Measurements from ENCODE around the gene KCNH1. TPM values are rescaled to one million over a fixed set of nuclear protein-coding genes. Genes with fewer than 3 reads are reported as not detected.
"Not testable (repeated sequence)": the region's sequence is repeated elsewhere in the genome, so short reads cannot be mapped to it uniquely, and the experiment has no call there.

KCNH1 gene
- total RNA-seq, 1 experiment from 2014 or later: 0.17 TPM

- TF ChIP-seq, protein P1, sequence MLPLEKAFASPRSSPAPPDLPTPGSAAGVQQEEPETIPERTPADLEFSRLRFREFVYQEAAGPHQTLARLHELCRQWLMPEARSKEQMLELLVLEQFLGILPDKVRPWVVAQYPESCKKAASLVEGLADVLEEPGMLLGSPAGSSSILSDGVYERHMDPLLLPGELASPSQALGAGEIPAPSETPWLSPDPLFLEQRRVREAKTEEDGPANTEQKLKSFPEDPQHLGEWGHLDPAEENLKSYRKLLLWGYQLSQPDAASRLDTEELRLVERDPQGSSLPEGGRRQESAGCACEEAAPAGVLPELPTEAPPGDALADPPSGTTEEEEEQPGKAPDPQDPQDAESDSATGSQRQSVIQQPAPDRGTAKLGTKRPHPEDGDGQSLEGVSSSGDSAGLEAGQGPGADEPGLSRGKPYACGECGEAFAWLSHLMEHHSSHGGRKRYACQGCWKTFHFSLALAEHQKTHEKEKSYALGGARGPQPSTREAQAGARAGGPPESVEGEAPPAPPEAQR (CRISPR knock-in tag; IDR thresholded peaks at IDR 0.05): no peak
- TF ChIP-seq HMGXB4 (CRISPR knock-in tag; IDR thresholded peaks at IDR 0.05) (no peak), TEAD4 (CRISPR knock-in tag; IDR thresholded peaks at IDR 0.05) (no peak), SMAD4 (CRISPR knock-in tag; IDR thresholded peaks at IDR 0.05) (no peak)
Measured at GRCh38 chr1:210662291-210663050, 471.5 kb downstream of the KCNH1 start (continued).

- CTCF ChIA-PET; DNase-seq (ENCODE audit: low spot score); H3K36me3 Mint-ChIP-seq; ATAC-seq; H3K9me3 Mint-ChIP-seq; H3K27me3 Mint-ChIP-seq (ENCODE audit: low read depth); H3K4me3 Mint-ChIP-seq; H3K4me1 Mint-ChIP-seq; POLR2A ChIA-PET; H3K27ac Mint-ChIP-seq: not testable (repeated sequence)
Measured at GRCh38 chr1:210661520-210661919, 472.4 kb downstream of the KCNH1 start.

DNA sequence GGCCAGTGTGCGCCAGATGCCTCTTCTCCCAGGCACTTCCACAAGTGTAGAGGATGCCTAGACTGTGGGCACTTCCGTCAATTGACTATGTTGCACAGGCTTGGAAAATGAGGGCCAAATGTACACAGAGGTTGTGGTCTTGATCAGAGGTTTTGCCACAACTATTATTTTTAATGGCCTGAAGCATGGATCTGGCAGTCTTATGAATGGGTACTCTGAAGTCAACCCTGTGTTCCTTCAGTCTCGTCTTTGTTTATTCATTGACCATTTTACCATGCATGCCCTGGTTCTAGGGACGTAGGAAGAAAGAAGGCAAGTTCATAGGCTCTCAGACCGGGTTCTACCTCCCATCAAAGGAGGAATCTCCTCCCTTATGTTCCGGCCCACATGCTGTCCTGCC is 476.1 kb downstream of the KCNH1 start:
- DNase-seq (ENCODE audit: low spot score) (no peak), ATAC-seq (no peak)
- TF ChIP-seq EMX1 (CRISPR knock-in tag; IDR thresholded peaks at IDR 0.05): no peak
- no peak for TF ChIP-seq ATF1 (CRISPR knock-in tag; IDR thresholded peaks at IDR 0.05)
- TF ChIP-seq ZNF232 (CRISPR knock-in tag; IDR thresholded peaks at IDR 0.05): no peak
- TF ChIP-seq, protein P2, sequence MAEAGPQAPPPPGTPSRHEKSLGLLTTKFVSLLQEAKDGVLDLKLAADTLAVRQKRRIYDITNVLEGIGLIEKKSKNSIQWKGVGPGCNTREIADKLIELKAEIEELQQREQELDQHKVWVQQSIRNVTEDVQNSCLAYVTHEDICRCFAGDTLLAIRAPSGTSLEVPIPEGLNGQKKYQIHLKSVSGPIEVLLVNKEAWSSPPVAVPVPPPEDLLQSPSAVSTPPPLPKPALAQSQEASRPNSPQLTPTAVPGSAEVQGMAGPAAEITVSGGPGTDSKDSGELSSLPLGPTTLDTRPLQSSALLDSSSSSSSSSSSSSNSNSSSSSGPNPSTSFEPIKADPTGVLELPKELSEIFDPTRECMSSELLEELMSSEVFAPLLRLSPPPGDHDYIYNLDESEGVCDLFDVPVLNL (CRISPR knock-in tag; IDR thresholded peaks at IDR 0.05; ENCODE audit: borderline replicate concordance, low read depth): no peak
- TF ChIP-seq ZNF317 (CRISPR knock-in tag; IDR thresholded peaks at IDR 0.05; ENCODE audit: borderline replicate concordance, low read depth): no peak
- no peak for TF ChIP-seq SP1 (CRISPR knock-in tag; conservative IDR thresholded peaks at IDR 0.05)
- no peak for TF ChIP-seq ZNF121 (CRISPR knock-in tag; IDR thresholded peaks at IDR 0.05)
- TF ChIP-seq ELF4 (CRISPR knock-in tag; IDR thresholded peaks at IDR 0.05; ENCODE audit: low read depth): no peak
- TF ChIP-seq JAZF1 (CRISPR knock-in tag; IDR thresholded peaks at IDR 0.05): no peak
- no peak for TF ChIP-seq AR (CRISPR knock-in tag; IDR thresholded peaks at IDR 0.05)
- no peak for TF ChIP-seq CDX4 (CRISPR knock-in tag; IDR thresholded peaks at IDR 0.05; ENCODE audit: borderline replicate concordance)
- TF ChIP-seq ZNF671 (CRISPR knock-in tag; IDR thresholded peaks at IDR 0.05): no peak
- no peak for TF ChIP-seq ATF3 (CRISPR knock-in tag; conservative IDR thresholded peaks at IDR 0.05)
- TF ChIP-seq GRHL2 (CRISPR knock-in tag; IDR thresholded peaks at IDR 0.05; ENCODE audit: insufficient replicate concordance, severe bottlenecking): no peak
- no peak for TF ChIP-seq ZMAT4 (CRISPR knock-in tag; IDR thresholded peaks at IDR 0.05)
- no peak overlapping the region for H3K27ac Mint-ChIP-seq
- no peak overlapping the region for H3K4me3 Mint-ChIP-seq
- H3K36me3 Mint-ChIP-seq: peaks cover 4% of the 10 kb centered on the region; the same call in 1 of the 2 replicates
- H3K27me3 Mint-ChIP-seq (ENCODE audit: low read depth): no peaks in the 10 kb centered on the region
- H3K4me1 Mint-ChIP-seq: no peaks in the 10 kb centered on the region
- ChIA-PET POLR2A (no interaction called here), CTCF (no interaction called here)
- H3K9me3 Mint-ChIP-seq: peaks cover 12% of the 10 kb centered on the region
